GM21825 (cell line): Measurements from ENCODE around the gene LRRC9.
A peak's percentile ranks its signal among the peaks of the same experiment; 100 is the strongest.
"Not testable (repeated sequence)": the region's sequence is repeated elsewhere in the genome, so short reads cannot be mapped to it uniquely, and the experiment has no call there.

Experiments used
- ATAC-seq: cut with Tn5 transposase; IDR thresholded peaks from one replicate; pipeline ENCODE4 v1.9.1; 2021; ENCODE audit warnings: mild to moderate bottlenecking, moderate library complexity; ENCODE audit not compliant: unreplicated experiment

LRRC9 gene

GRCh38 chr14:60058087-60058486 is 138.1 kb downstream of the LRRC9 start:
- ATAC-seq, result no peak

- ATAC-seq, result no peak
Observed at GRCh38 chr14:60061371-60061770, 141.4 kb downstream of the LRRC9 start.

GRCh38 chr14:60064491-60065072 is 144.6 kb downstream of the LRRC9 start:
- ATAC-seq, result no peak

- ATAC-seq, result no peak
Observed at GRCh38 chr14:60067882-60068281, 147.9 kb downstream of the LRRC9 start.

- no peak for ATAC-seq
Observed at GRCh38 chr14:60079723-60080122, 159.8 kb downstream of the LRRC9 start.

- ATAC-seq, result no peak
Observed at GRCh38 chr14:60085085-60085484, 165.1 kb downstream of the LRRC9 start.

- no peak for ATAC-seq
Observed at GRCh38 chr14:60085693-60086092, 165.7 kb downstream of the LRRC9 start.

- no peak for ATAC-seq
Observed at GRCh38 chr14:60087668-60088067, 167.7 kb downstream of the LRRC9 start.

- no peak for ATAC-seq
Observed at GRCh38 chr14:60089221-60089620, 169.3 kb downstream of the LRRC9 start.

GRCh38 chr14:60090864-60091519 is 171.0 kb downstream of the LRRC9 start:
- ATAC-seq, result no peak

- ATAC-seq, result peak; percentile 94
Observed at GRCh38 chr14:60091550-60092525, 171.9 kb downstream of the LRRC9 start, which contains the start of gene PCNX4. PCNX4 (plus strand) TSS chr14:60091923; CDS start chr14:60107639, 15,716 bp downstream.

- no peak for ATAC-seq
Observed at GRCh38 chr14:60092526-60092920, 172.6 kb downstream of the LRRC9 start.

GRCh38 chr14:60093080-60093479 is 173.1 kb downstream of the LRRC9 start:
- no peak for ATAC-seq

- no peak for ATAC-seq
Observed at GRCh38 chr14:60093606-60094005, 173.7 kb downstream of the LRRC9 start.

GRCh38 chr14:60094306-60094897 is 174.5 kb downstream of the LRRC9 start:
- ATAC-seq, result no peak

GRCh38 chr14:60095231-60095630 is 175.3 kb downstream of the LRRC9 start:
- no peak for ATAC-seq

- ATAC-seq, result no peak
Observed at GRCh38 chr14:60095781-60096450, 176.0 kb downstream of the LRRC9 start.

GRCh38 chr14:60097974-60098373 is 178.0 kb downstream of the LRRC9 start:
- ATAC-seq, result no peak

- not testable (repeated sequence) for ATAC-seq
Observed at GRCh38 chr14:60099855-60100254, 179.9 kb downstream of the LRRC9 start.

- no peak for ATAC-seq
Observed at GRCh38 chr14:60101786-60102185, 181.8 kb downstream of the LRRC9 start.

- ATAC-seq, result no peak
Observed at GRCh38 chr14:60102389-60102788, 182.4 kb downstream of the LRRC9 start.
